IPS-18a (cell line): ENCODE results near the gene SULT1A4.
"Not testable (repeated sequence)": the region's sequence is repeated elsewhere in the genome, so short reads cannot be mapped to it uniquely, and the experiment has no call there.

Experiments
- H3K27ac ChIP-seq: one replicate; pipeline ENCODE4 v1.5.1; 2013; ENCODE audit warnings: low read length
- H3K27me3 ChIP-seq: one replicate; pipeline ENCODE4 v1.6.1; 2013; ENCODE audit warnings: mild to moderate bottlenecking, low read length; ENCODE audit not compliant: control insufficient read depth, insufficient read depth
- H3K36me3 ChIP-seq: one replicate; pipeline ENCODE4 v1.6.1; 2013; ENCODE audit warnings: low read depth, low read length; ENCODE audit not compliant: control insufficient read depth
- H3K4me1 ChIP-seq: one replicate; pipeline ENCODE4 v1.6.1; 2013; ENCODE audit warnings: low read depth, low read length; ENCODE audit not compliant: control insufficient read depth
- H3K4me3 ChIP-seq: one replicate; pipeline ENCODE4 v1.5.1; 2013; ENCODE audit warnings: low read length
- H3K9ac ChIP-seq: one replicate; pipeline ENCODE4 v1.6.1; 2013; ENCODE audit warnings: mild to moderate bottlenecking, low read length, moderate library complexity
- H3K9me3 ChIP-seq: one replicate; pipeline ENCODE4 v1.6.1; 2013; ENCODE audit warnings: low read depth, low read length; ENCODE audit not compliant: control insufficient read depth

Gene SULT1A4

DNA sequence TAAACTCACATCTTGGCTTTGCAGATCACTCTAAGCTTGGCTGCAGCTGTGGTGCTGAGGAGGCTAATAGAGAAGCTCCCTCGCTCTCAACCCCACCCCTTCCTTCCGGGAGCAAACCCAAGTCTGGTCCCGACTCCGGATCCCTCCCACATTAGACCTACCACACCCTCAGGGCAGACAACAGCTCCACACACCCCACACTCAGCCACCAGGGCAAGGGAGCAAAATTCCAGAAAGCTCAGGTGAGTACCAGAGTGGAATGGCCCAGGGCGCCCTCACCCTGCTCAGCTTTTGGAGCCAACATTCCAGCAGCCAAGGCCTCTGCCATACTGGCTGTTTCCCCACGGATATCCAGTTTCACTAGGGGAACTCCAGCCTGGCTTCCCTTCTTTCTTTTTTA lies 9.9 kb downstream of the SULT1A4 start:
- H3K27me3 ChIP-seq, H3K9ac ChIP-seq, H3K9me3 ChIP-seq, H3K36me3 ChIP-seq, H3K4me1 ChIP-seq, H3K27ac ChIP-seq, H3K4me3 ChIP-seq: not testable (repeated sequence)

DNA sequence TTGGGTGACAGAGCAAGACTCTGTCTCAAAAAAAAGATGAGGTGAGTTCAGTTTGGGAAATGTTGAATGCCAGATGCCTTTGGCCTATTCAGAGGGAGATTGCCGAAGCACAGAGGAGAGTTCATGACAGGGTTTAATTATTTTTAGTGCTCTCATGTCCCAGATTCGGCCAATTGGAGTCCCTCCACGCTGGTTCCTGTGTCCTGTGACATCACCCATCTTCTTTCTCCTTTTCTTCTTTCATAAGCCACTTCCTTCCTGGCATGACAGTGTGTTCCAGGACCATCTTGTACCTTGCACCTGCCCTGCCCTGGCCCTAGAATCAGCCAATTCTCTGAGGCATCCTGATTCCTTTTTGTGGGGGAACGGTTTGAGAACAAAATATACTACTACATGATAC lies 12.4 kb downstream of the SULT1A4 start:
- H3K4me1 ChIP-seq, H3K4me3 ChIP-seq, H3K27ac ChIP-seq, H3K9ac ChIP-seq, H3K27me3 ChIP-seq, H3K9me3 ChIP-seq, H3K36me3 ChIP-seq: not testable (repeated sequence)

DNA sequence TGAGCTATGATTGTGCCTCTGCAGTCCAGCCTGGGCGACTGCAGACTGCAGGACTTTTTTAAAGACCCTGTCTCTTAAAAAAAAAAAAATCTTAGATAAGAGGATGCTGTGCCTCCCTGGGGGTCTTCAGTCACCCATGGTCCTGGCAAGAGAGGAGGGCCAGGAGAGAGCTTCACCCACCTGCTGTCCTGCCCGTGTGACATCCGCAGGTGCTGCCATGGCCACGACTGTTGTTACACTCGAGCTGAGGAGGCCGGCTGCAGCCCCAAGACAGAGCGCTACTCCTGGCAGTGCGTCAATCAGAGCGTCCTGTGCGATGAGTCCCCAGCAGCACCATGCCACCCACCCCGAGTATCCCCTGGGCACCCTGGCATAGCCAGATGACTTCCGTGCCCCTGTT lies 22.6 kb downstream of the SULT1A4 start:
- H3K9ac ChIP-seq, H3K27me3 ChIP-seq, H3K4me3 ChIP-seq, H3K27ac ChIP-seq, H3K4me1 ChIP-seq, H3K36me3 ChIP-seq, H3K9me3 ChIP-seq: not testable (repeated sequence)

DNA sequence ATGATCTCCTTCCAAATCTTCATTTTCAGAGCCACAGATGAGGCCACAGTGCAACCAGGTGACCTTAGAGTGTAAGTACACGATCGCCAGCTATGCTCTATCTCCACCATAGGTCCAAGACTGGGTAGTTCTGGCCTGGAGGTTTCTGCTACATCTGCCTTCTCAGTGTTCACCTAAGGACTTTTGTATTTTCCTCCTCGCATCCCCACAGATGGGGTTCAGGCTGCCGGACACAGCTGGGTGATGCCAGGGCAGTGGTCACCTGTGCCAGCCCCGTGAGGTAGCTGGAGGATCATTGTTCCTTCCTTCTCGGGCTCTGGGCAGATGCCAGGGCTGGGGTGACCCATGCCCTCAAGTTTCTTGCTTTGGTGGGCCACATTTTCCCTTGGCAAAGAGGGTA lies 46.6 kb downstream of the SULT1A4 start, which contains the start of gene NPIPB12:
TSS of gene NPIPB12 (minus strand) at position 101 of the 400 bp plus-strand sequence.
- H3K27ac ChIP-seq = not testable (repeated sequence)

More for the DNA sequence above, 46.6 kb downstream of the SULT1A4 start, which contains the start of gene NPIPB12:
- not testable (repeated sequence) for H3K9me3 ChIP-seq, H3K27me3 ChIP-seq, H3K9ac ChIP-seq, H3K4me3 ChIP-seq, H3K36me3 ChIP-seq, H3K4me1 ChIP-seq
